Nephron progenitor cell (in vitro differentiated cells): ENCODE measurements around the gene TMEM235.

Source experiments
- DNase-seq: peaks from one replicate; pipeline ENCODE4 v3.0.0; 2021
- H3K27ac Mint-ChIP-seq: 2 replicates; pipeline ENCODE4 v1.8.0; 2021; ENCODE audit warnings: mild to moderate bottlenecking, moderate library complexity, mixed read lengths
- H3K27me3 Mint-ChIP-seq: 2 replicates; pipeline ENCODE4 v1.8.0; 2021; ENCODE audit warnings: mild to moderate bottlenecking, low read depth, mixed read lengths; ENCODE audit not compliant: poor library complexity
- H3K36me3 Mint-ChIP-seq: 2 replicates; pipeline ENCODE4 v1.8.0; 2021; ENCODE audit warnings: low read depth, mixed read lengths
- H3K4me1 Mint-ChIP-seq: 2 replicates; pipeline ENCODE4 v1.8.0; 2021; ENCODE audit warnings: mixed read lengths
- H3K4me3 Mint-ChIP-seq: 2 replicates; pipeline ENCODE4 v1.8.0; 2021; ENCODE audit warnings: mild to moderate bottlenecking, moderate library complexity, mixed read lengths
- H3K9me3 Mint-ChIP-seq: 2 replicates; pipeline ENCODE4 v1.8.0; 2021; ENCODE audit warnings: mild to moderate bottlenecking, moderate library complexity, mixed read lengths
- TF ChIP-seq, protein P1 (sequence below): fragments of 200-600 bp; sonication (generic); IDR thresholded peaks from 2 replicates; pipeline ENCODE4 v1.5.0; 2021; ENCODE audit warnings: antibody characterized with exemption

Gene TMEM235

DNA sequence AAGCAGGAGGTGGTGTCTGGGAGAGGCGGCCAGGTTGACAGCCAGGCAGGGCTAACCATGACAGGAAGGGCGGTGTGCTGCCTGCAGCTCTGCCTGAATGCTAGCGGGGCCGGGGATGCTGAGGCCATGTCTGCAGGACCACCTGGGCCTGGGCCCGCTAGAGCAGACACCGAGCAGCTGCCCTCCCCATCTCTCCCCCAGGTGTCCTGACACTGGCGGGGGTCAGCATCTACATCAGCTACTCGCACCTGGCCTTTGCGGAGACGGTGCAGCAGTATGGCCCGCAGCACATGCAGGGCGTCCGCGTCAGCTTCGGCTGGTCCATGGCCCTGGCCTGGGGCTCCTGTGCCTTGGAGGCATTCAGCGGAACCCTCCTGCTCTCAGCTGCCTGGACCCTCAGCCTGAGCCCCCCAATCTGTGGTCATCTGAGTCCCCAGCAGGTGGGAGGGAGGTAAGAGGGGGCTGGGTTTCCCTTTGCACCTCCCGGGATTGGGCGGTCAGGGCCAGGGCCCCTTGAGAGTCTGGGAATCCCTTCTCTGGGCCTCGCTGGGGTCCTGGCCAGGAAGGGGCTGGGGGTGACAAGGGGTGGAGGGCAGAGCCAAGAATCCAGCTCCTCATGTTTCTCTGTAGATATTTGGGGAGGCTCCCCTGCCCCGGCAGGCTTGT is 7.5 kb downstream of the TMEM235 start:
- no peaks in the 10 kb centered on the region for H3K9me3 Mint-ChIP-seq
- H3K27ac Mint-ChIP-seq: no peak overlapping the region
- no peak overlapping the region for H3K4me3 Mint-ChIP-seq
- H3K36me3 Mint-ChIP-seq: no peaks in the 10 kb centered on the region
- peaks cover 12% of the 10 kb centered on the region for H3K27me3 Mint-ChIP-seq
- TF ChIP-seq, protein P1, sequence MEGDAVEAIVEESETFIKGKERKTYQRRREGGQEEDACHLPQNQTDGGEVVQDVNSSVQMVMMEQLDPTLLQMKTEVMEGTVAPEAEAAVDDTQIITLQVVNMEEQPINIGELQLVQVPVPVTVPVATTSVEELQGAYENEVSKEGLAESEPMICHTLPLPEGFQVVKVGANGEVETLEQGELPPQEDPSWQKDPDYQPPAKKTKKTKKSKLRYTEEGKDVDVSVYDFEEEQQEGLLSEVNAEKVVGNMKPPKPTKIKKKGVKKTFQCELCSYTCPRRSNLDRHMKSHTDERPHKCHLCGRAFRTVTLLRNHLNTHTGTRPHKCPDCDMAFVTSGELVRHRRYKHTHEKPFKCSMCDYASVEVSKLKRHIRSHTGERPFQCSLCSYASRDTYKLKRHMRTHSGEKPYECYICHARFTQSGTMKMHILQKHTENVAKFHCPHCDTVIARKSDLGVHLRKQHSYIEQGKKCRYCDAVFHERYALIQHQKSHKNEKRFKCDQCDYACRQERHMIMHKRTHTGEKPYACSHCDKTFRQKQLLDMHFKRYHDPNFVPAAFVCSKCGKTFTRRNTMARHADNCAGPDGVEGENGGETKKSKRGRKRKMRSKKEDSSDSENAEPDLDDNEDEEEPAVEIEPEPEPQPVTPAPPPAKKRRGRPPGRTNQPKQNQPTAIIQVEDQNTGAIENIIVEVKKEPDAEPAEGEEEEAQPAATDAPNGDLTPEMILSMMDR: no peak
- peaks cover 26% of the 10 kb centered on the region for H3K4me1 Mint-ChIP-seq
- no peak for DNase-seq

DNA sequence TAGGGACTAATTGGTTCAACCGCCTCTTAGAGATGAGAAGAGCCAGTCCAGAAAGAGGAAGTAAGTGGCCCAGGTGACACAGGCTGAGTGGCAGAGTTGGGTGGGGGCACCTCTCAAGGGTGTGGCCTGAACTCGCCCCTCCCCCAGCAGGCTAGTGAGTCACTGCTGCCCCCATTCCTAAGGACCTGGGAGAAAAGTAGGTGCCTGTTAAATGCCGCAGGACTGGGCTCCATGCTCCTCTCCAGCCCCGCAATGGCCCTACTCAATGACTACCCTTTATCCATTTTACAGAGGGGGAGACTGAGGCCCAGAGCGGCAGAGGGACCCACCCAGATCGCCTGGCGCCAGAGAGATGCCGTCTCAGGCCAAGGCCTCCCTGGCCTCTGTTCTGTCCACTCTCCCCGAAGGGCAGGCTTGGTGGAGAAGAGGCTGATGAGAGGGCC is 8.1 kb downstream of the TMEM235 start:
- H3K27ac Mint-ChIP-seq: no peak overlapping the region
- peaks cover 26% of the 10 kb centered on the region for H3K4me1 Mint-ChIP-seq
- H3K27me3 Mint-ChIP-seq: peaks cover 6% of the 10 kb centered on the region
- no peak overlapping the region for H3K4me3 Mint-ChIP-seq
- peaks cover 3% of the 10 kb centered on the region for H3K9me3 Mint-ChIP-seq
- no peak for DNase-seq
- H3K36me3 Mint-ChIP-seq: no peaks in the 10 kb centered on the region
- TF ChIP-seq, protein P1: no peak

DNA sequence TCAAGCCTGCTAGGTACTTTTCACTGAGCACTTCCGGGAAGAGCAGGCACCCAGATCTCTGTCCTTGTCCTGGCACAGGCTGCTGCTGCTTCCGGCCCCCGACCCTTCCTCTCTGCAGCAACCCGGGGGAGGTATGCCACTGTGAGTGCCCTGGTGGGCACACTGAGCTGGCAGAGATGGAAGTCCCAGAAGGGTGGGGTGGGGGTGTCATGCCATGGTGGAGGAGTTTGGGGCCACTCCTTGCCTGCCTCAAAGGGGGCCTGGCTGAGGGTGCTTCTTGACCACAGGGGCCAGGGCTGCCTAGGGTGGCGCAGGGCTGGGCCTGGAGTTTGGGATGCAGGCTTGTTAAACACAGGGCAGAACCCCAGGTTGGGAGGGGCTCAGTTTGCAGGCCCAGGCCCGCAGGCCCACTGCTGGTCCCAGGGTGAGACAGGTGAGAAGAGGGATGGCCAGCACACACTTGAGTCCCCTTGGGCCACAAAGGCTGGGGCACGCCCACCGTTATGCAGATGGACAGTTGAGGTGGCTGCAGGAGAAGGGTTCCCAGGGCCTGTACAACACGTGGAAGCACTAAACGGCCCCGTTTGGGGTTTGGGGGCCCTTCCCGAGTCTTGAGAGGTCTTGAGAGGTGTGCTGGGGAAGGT is 8.7 kb downstream of the TMEM235 start:
- Mint-ChIP-seq H3K36me3 (no peaks in the 10 kb centered on the region), H3K9me3 (peaks cover 4% of the 10 kb centered on the region), H3K27me3 (peaks cover 3% of the 10 kb centered on the region), H3K4me1 (peaks cover 26% of the 10 kb centered on the region), H3K4me3 (no peak overlapping the region), H3K27ac (no peak overlapping the region)
- TF ChIP-seq, protein P1: no peak
- no peak for DNase-seq

DNA sequence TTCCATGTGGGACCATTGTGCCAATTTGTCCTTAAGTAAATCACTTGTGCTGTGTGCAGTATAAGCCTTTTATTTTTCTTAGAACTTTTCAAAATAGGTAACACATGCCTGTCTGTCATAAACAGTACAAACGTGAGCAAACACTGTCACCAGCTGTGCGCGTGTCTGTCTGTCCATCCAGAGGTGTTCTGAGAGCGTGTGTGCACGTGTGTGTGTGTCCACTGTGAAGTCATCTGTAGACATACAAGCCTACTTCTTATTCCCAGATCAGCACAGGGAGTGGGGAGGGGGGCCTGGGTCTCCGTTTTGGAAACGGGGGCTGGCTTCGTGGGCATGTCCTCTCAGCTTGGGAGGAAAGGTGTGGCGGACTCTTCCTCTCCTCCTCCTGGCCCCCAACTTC is 9.4 kb downstream of the TMEM235 start:
- peaks cover 9% of the 10 kb centered on the region for H3K9me3 Mint-ChIP-seq
- peaks cover 5% of the 10 kb centered on the region for H3K36me3 Mint-ChIP-seq
- no peak for DNase-seq
- no peak overlapping the region for H3K4me3 Mint-ChIP-seq
- peaks cover 3% of the 10 kb centered on the region for H3K27me3 Mint-ChIP-seq
- H3K27ac Mint-ChIP-seq: no peak overlapping the region
- H3K4me1 Mint-ChIP-seq: peaks cover 26% of the 10 kb centered on the region
- TF ChIP-seq, protein P1: no peak

DNA sequence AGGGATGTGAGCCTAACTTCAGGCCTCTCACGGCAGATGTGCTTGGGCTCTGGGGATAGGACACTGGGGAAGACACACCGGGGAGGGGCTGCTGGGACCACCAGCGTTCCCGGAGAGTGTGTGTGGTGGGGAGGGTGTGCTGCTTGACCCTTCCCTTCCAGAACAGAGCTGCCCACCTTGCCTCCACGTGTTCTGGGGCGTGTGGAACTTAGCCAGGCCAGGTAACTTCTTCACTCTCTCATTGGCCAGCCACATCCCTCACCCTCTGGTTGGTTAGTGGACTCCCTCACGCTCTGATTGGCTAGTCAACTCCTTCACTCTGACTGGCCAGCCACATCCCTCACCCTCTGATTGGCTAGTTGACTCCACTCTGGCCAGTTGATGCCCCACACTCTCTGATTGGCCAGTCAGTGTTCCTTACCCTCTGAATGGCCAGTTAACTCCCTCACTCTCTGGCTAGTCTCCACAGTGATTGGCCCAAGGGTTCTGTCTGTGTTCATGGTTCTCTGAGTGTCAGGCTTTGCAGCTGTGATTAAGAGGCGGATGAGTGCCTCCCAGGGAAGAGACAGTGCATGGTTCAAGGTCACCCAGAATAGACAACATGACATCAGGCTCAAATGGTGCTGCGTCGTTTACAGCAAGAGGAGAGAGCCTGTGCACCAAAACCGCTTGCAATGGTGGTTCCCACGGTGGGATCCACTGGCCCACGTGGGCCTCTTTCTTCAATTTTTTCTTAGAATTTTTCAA is 10.0 kb downstream of the TMEM235 start:
- peaks cover 26% of the 10 kb centered on the region for H3K4me1 Mint-ChIP-seq
- peaks cover 3% of the 10 kb centered on the region for H3K27me3 Mint-ChIP-seq
- peaks cover 5% of the 10 kb centered on the region for H3K36me3 Mint-ChIP-seq
- H3K27ac Mint-ChIP-seq: no peak overlapping the region
- H3K4me3 Mint-ChIP-seq: no peak overlapping the region
- H3K9me3 Mint-ChIP-seq: peaks cover 9% of the 10 kb centered on the region
- TF ChIP-seq, protein P1: no peak
- no peak for DNase-seq
